ENCODE results near the gene ANKRD53. TPM values are rescaled to one million over a fixed set of nuclear protein-coding genes. Genes with fewer than 3 reads are reported as not detected.
"Not testable (repeated sequence)": the region's sequence is repeated elsewhere in the genome, so short reads cannot be mapped to it uniquely, and the experiment has no call there.

Gene ANKRD53
- total RNA-seq, 1 experiment from 2014 or later: 0.03 TPM

- no peak for DNase-seq (ENCODE audit: low read depth)
Measured at GRCh38 chr2:70988151-70988550, 9.7 kb downstream of the ANKRD53 start.

GRCh38 chr2:70988726-70989648 is 10.6 kb downstream of the ANKRD53 start:
- no peak for DNase-seq (ENCODE audit: low read depth)

GRCh38 chr2:70990216-70990615 is 11.8 kb downstream of the ANKRD53 start:
- no peak for DNase-seq (ENCODE audit: low read depth)

- DNase-seq (ENCODE audit: low read depth): no peak
Measured at GRCh38 chr2:70991142-70991541, 12.7 kb downstream of the ANKRD53 start.

- DNase-seq (ENCODE audit: low read depth): no peak
Measured at GRCh38 chr2:70991742-70992141, 13.3 kb downstream of the ANKRD53 start.

GRCh38 chr2:70992945-70993853 is 14.8 kb downstream of the ANKRD53 start:
- no peak for DNase-seq (ENCODE audit: low read depth)

GRCh38 chr2:70994009-70994698 is 15.7 kb downstream of the ANKRD53 start:
- DNase-seq (ENCODE audit: low read depth): no peak

GRCh38 chr2:70994699-70995425 is 16.4 kb downstream of the ANKRD53 start, which contains the start of gene TEX261:
Gene TEX261, minus strand, starts transcription at chr2:70994873. Its CDS starts 116 bp downstream, at chr2:70994757.
- DNase-seq (ENCODE audit: low read depth): peak; percentile 90

- DNase-seq (ENCODE audit: low read depth): no peak
Measured at GRCh38 chr2:70995426-70995729, 16.9 kb downstream of the ANKRD53 start.

GRCh38 chr2:70998885-70999284 is 20.5 kb downstream of the ANKRD53 start:
- DNase-seq (ENCODE audit: low read depth): not testable (repeated sequence)

- no peak for DNase-seq (ENCODE audit: low read depth)
Measured at GRCh38 chr2:70999362-70999761, 20.9 kb downstream of the ANKRD53 start.

- DNase-seq (ENCODE audit: low read depth): not testable (repeated sequence)
Measured at GRCh38 chr2:70999931-71000330, 21.5 kb downstream of the ANKRD53 start.

- DNase-seq (ENCODE audit: low read depth): peak; percentile 54
Measured at GRCh38 chr2:71000780-71001591, 22.6 kb downstream of the ANKRD53 start.

GRCh38 chr2:71001592-71001927 is 23.1 kb downstream of the ANKRD53 start:
- no peak for DNase-seq (ENCODE audit: low read depth)

GRCh38 chr2:71001981-71002570 is 23.6 kb downstream of the ANKRD53 start:
- DNase-seq (ENCODE audit: low read depth): no peak

GRCh38 chr2:71003396-71003795 is 25.0 kb downstream of the ANKRD53 start:
- DNase-seq (ENCODE audit: low read depth): no peak

- DNase-seq (ENCODE audit: low read depth): no peak
Measured at GRCh38 chr2:71003966-71004755, 25.7 kb downstream of the ANKRD53 start.

GRCh38 chr2:71004857-71005256 is 26.4 kb downstream of the ANKRD53 start:
- no peak for DNase-seq (ENCODE audit: low read depth)
